Measurements from ENCODE around the gene ARL13B. TPM values are rescaled to one million over a fixed set of nuclear protein-coding genes. Genes with fewer than 3 reads are reported as not detected.
"Not testable (repeated sequence)": the region's sequence is repeated elsewhere in the genome, so short reads cannot be mapped to it uniquely, and the experiment has no call there.

ARL13B gene
- total RNA-seq, 2 donors from 2014 or later = 4.4 to 4.7 TPM

DNA sequence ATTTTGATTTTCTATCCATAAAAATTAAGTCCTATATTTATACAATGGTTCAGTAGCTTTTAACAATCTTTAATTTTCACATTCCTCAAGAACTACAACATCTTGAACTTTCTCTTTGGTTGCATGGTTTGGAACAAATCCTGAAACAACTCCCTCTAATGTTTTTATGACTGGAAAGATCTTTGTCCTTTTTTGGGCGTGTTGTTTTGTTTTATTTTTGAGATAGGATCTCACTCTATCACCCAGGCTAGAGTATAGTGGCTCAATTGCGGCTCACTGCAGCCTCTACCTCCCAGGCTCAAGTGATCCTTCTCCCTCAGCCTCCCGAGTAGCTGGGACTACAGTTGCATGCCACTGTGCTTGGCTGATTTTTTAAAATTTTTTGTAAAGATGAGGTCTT, 44.4 kb downstream of the ARL13B start:
- Histone ChIP-seq H3K27ac (peak overlapping the region; percentile 80), H3K4me3 (no peak overlapping the region)
- intact Hi-C loops (cut with DNase I) = no loop called here

DNA sequence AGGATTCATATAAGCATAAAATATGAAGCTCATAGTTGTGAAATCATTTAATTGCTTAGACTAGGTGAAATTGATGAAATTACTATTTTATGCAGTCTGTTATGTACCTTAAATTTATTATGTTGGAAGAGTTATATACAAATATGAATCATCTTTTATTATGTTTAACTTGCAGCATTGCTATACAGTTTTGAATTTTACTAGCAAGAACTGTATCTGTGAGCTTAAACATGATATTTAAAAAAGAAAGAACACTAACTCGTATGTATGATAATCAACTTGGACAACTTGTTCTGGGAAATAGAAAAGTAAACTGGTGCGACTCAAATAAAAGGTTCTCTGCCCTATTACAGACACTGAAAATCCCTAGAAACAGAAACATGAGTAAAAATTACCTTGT, 46.7 kb downstream of the ARL13B start:
- H3K4me3 ChIP-seq = peak overlapping the region; percentile 12
- H3K4me1 ChIP-seq = no peaks in the 10 kb centered on the region
- TF ChIP-seq, protein P1, sequence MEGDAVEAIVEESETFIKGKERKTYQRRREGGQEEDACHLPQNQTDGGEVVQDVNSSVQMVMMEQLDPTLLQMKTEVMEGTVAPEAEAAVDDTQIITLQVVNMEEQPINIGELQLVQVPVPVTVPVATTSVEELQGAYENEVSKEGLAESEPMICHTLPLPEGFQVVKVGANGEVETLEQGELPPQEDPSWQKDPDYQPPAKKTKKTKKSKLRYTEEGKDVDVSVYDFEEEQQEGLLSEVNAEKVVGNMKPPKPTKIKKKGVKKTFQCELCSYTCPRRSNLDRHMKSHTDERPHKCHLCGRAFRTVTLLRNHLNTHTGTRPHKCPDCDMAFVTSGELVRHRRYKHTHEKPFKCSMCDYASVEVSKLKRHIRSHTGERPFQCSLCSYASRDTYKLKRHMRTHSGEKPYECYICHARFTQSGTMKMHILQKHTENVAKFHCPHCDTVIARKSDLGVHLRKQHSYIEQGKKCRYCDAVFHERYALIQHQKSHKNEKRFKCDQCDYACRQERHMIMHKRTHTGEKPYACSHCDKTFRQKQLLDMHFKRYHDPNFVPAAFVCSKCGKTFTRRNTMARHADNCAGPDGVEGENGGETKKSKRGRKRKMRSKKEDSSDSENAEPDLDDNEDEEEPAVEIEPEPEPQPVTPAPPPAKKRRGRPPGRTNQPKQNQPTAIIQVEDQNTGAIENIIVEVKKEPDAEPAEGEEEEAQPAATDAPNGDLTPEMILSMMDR (IDR thresholded peaks at IDR 0.05) = no peak
- no peak for DNase-seq
- H3K27me3 ChIP-seq = no peaks in the 10 kb centered on the region
- intact Hi-C loops (cut with DNase I) = no loop called here
- no peaks in the 10 kb centered on the region for H3K9me3 ChIP-seq
- H3K36me3 ChIP-seq = no peaks in the 10 kb centered on the region
- H3K27ac ChIP-seq = peak overlapping the region; percentile 80
- no peak overlapping the region for H3K9ac ChIP-seq (ENCODE audit: low read depth in 2 of 2, low read length in 2 of 2)

More for the DNA sequence above, 44.4 kb downstream of the ARL13B start:
- H3K9me3 ChIP-seq = no peaks in the 10 kb centered on the region
- TF ChIP-seq, protein P1 (IDR thresholded peaks at IDR 0.05) = no peak
- no peaks in the 10 kb centered on the region for H3K36me3 ChIP-seq
- DNase-seq = peak; percentile 34
- no peak overlapping the region for H3K9ac ChIP-seq (ENCODE audit: low read depth in 2 of 2, low read length in 2 of 2)
- no peaks in the 10 kb centered on the region for H3K27me3 ChIP-seq
- H3K4me1 ChIP-seq = no peaks in the 10 kb centered on the region

DNA sequence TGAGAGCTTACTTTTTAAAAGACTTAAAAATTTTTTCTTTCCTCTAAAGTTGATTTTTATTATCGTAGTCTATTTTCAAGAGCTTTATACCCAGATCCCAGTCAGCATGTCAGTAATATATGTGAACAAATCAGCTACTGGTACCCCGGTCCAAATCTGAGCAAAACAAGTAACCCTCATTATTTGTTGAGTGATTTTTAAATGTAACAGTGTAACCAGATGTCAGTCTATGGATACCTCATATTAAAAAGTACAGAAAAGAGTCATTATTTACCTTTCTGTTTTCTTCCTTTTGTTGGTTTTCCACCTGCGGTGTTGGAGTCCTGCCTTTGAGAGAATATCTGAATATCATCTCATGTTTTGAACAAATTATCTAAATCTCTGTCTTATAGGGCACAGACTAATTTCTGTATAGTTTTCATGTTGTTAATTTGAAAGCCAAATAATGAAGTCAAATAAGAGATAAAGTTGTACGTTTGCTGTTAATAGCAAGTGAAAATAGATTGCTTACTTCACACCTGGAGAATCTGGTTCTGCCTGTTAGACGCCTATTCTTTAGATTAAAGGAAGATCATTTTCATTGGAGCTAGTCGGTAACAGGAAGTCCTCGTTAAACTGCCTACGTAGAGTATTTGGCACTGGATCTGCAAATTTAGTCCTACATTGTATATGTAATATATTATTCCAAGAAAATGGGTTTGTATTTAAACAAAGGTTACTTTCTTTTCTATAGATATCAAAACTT, 48.3 kb downstream of the ARL13B start, which contains the start of gene STX19:
STX19 (minus strand) TSS at position 505 of the 745 bp plus-strand sequence. CDS start 13,328 bp downstream, outside the sequence.
- TF ChIP-seq, protein P1 (IDR thresholded peaks at IDR 0.05) = no peak
- H3K4me3 ChIP-seq = peak within 1 kb of the TSS; percentile 12
- H3K4me1 ChIP-seq = no peaks in the 10 kb centered on the region
- no peaks in the 10 kb centered on the region for H3K27me3 ChIP-seq
- peak within 1 kb of the TSS; percentile 80 for H3K27ac ChIP-seq
- no peaks in the 10 kb centered on the region for H3K36me3 ChIP-seq
- H3K9me3 ChIP-seq = no peaks in the 10 kb centered on the region
- intact Hi-C loops (cut with DNase I) = no loop called here
- peak within 1 kb of the TSS in 1 of 2 donors; percentile 53 for H3K9ac ChIP-seq (ENCODE audit: low read depth in 2 of 2, low read length in 2 of 2)
- peak; percentile 72 for DNase-seq

DNA sequence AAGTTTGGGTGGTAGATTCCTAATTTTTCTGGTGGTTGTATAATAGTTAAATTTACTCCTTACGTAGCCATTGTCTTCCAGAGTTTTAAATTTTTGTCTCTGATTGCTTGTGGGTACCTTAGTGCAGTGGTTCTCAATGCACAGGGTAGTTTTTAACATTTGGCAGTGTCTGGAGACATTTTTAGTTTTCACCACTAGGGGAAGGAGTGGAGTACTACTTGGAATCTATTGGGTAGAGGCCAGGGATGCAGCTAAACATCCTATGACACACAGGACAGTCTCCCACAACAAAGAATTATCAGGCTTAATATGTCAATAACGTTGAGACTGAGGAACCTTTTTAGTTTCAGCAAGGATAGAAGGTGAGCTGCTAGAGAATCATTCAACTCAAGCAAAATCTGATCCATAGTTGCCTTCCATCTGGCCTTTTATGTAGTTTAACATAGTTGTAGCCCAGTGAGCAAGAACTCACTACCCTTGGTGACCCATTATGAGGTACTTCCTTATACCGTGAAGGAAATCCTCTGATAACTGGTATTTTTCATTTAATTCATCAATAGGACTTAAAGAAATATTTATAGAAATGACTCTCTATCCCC, 57.1 kb downstream of the ARL13B start:
- Histone ChIP-seq H3K4me1 (no peaks in the 10 kb centered on the region), H3K9ac (ENCODE audit: low read depth in 2 of 2, low read length in 2 of 2) (no peak overlapping the region), H3K36me3 (no peaks in the 10 kb centered on the region), H3K9me3 (no peaks in the 10 kb centered on the region), H3K27ac (no peak overlapping the region), H3K27me3 (no peaks in the 10 kb centered on the region), H3K4me3 (no peak overlapping the region)
- DNase-seq = no peak
- TF ChIP-seq, protein P1 (IDR thresholded peaks at IDR 0.05) = peak; percentile 55
- intact Hi-C loops (cut with DNase I) = no loop called here

DNA sequence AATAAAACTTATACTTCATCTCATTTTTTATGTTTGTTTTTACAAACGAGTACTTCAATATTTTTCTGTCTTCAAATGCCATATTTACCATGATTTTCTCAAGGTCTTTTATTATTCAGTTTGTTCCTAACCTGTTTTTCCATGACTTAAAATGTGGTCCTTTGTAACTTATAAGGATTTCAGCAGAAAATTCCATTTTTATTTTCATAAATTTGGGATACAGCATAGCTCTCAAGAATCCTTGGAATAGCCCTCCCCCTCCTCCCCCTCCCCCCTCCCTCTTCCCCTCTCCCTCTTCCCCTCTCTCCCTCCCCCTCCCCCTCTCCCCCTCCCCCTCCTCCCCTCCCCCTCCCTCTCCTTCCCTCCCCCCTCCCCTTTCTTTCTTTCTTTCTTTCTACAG, 63.3 kb downstream of the ARL13B start:
- Histone ChIP-seq H3K36me3 (no peaks in the 10 kb centered on the region), H3K27me3 (no peaks in the 10 kb centered on the region), H3K27ac (no peak overlapping the region), H3K4me1 (no peaks in the 10 kb centered on the region), H3K4me3 (no peak overlapping the region), H3K9me3 (no peaks in the 10 kb centered on the region), H3K9ac (ENCODE audit: low read depth in 2 of 2, low read length in 2 of 2) (no peak overlapping the region)
- TF ChIP-seq, protein P1 (IDR thresholded peaks at IDR 0.05) = no peak
- intact Hi-C loops (cut with DNase I) = no loop called here
- no peak for DNase-seq

DNA sequence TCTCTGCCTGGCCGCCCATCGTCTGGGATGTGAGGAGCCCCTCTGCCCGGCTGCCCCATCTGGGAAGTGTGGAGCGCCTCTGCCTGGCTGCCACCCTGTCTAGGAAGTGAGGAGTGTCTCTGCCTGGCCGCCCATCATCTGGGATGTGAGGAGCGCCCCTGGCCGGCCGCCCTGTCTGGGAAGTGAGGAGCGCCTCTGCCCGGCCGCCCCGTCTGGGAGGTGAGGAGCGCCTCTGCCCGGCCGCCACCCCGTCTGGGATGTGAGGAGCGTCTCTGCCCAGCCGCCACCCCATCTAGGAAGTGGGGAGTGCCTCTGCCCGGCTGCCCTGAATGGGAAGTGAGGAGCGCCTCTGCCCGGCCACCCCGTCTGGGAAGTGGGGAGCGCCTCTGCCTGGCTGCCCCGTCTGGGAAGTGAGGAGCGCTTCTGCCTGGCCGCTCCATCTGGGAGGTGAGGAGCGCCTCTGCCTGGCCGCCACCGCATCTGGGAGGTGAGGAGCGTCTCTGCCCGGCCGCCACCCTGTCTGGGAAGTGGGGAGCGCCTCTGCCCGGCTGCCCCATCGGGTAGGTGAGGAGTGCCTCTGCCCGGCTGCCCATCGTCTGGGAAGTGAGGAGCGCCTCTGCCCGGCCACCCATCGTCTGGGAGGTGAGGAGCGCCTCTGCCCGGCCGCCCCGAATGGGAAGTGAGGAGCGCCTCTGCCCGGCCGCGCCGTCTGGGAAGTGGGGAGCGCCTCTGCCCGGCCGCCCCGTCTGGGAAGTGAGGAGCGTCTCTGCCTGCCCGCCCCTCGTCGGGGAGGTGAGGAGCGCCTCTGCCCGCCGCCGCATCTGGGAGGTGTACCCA, 64.4 kb downstream of the ARL13B start:
- H3K27me3 ChIP-seq; H3K27ac ChIP-seq; H3K9me3 ChIP-seq; H3K36me3 ChIP-seq; DNase-seq; intact Hi-C loops (cut with DNase I); H3K4me3 ChIP-seq; H3K9ac ChIP-seq (ENCODE audit: low read depth in 2 of 2, low read length in 2 of 2); H3K4me1 ChIP-seq: not testable (repeated sequence)
